ENCODE data around the gene FTMT. TPM values are rescaled to one million over a fixed set of nuclear protein-coding genes. Genes with fewer than 3 reads are reported as not detected.
"Not testable (repeated sequence)": the region's sequence is repeated elsewhere in the genome, so short reads cannot be mapped to it uniquely, and the experiment has no call there.

The FTMT gene
- not detected for polyA plus RNA-seq (ENCODE audit: insufficient read length)

- DNase-seq, result no peak
Observed at GRCh38 chr5:121851643-121852574, at the start of gene FTMT. Gene FTMT (plus strand): TSS chr5:121851882. CDS start chr5:121851964, 82 bp downstream.

GRCh38 chr5:121805251-121805650, 46.4 kb upstream of the FTMT start:
- DNase-seq, result not testable (repeated sequence)

- no peak for DNase-seq
Observed at GRCh38 chr5:121805911-121806310, 45.8 kb upstream of the FTMT start.

- no peak for DNase-seq
Observed at GRCh38 chr5:121816164-121816563, 35.5 kb upstream of the FTMT start.

GRCh38 chr5:121819682-121820261, 31.9 kb upstream of the FTMT start:
- no peak for DNase-seq

- DNase-seq, result no peak
Observed at GRCh38 chr5:121833617-121834016, 18.1 kb upstream of the FTMT start.

GRCh38 chr5:121834021-121834420, 17.7 kb upstream of the FTMT start:
- no peak for DNase-seq

- DNase-seq, result no peak
Observed at GRCh38 chr5:121841892-121842291, 9.8 kb upstream of the FTMT start.

GRCh38 chr5:121850272-121850671, 1.4 kb upstream of the FTMT start:
- no peak for DNase-seq

GRCh38 chr5:121853850-121854249, 2.2 kb downstream of the FTMT start:
- no peak for DNase-seq

- peak; percentile 48 for DNase-seq
Observed at GRCh38 chr5:121862801-121863200, 11.1 kb downstream of the FTMT start.

- no peak for DNase-seq
Observed at GRCh38 chr5:121863753-121864285, 12.1 kb downstream of the FTMT start.

GRCh38 chr5:121867403-121867802, 15.7 kb downstream of the FTMT start:
- DNase-seq, result no peak

- no peak for DNase-seq
Observed at GRCh38 chr5:121870489-121870888, 18.8 kb downstream of the FTMT start.

- peak; percentile 17 for DNase-seq
Observed at GRCh38 chr5:121872856-121873255, 21.2 kb downstream of the FTMT start.

GRCh38 chr5:121873409-121873808, 21.7 kb downstream of the FTMT start:
- no peak for DNase-seq

GRCh38 chr5:121885630-121886029, 33.9 kb downstream of the FTMT start:
- no peak for DNase-seq

- no peak for DNase-seq
Observed at GRCh38 chr5:121887727-121888126, 36.0 kb downstream of the FTMT start.

GRCh38 chr5:121890297-121890858, 38.7 kb downstream of the FTMT start:
- DNase-seq, result no peak

GRCh38 chr5:121897341-121897740, 45.7 kb downstream of the FTMT start:
- no peak for DNase-seq

GRCh38 chr5:121899346-121899745, 47.7 kb downstream of the FTMT start:
- no peak for DNase-seq
